Keratinocyte (primary cell): Measurements from ENCODE around the gene PCBD2.
"Not testable (repeated sequence)": the region's sequence is repeated elsewhere in the genome, so short reads cannot be mapped to it uniquely, and the experiment has no call there.

ENCODE experiments used
- EZH2 ChIP-seq: IDR thresholded peaks from one replicate; pipeline ENCODE4 v1.6.1; 2012; ENCODE audit warnings: inconsistent platforms, mild to moderate bottlenecking, low read length, moderate library complexity
- TF ChIP-seq, protein P1 (sequence below), 3 experiments: IDR thresholded peaks in 1 of 3; conservative IDR thresholded peaks in 1 of 3; optimal IDR thresholded peaks in 1 of 3; 2 replicates in 2 of 3; 3 replicates in 1 of 3; pipeline versions ENCODE3 to v1.5.1; 2011; ENCODE audit warnings: low read length in 3 of 3, mild to moderate bottlenecking in 3 of 3, moderate library complexity in 2 of 3, control low read depth in 1 of 3, inconsistent platforms in 1 of 3; ENCODE audit not compliant: insufficient read depth in 2 of 3; ENCODE audit errors: extremely low read depth in 1 of 3

DNA sequence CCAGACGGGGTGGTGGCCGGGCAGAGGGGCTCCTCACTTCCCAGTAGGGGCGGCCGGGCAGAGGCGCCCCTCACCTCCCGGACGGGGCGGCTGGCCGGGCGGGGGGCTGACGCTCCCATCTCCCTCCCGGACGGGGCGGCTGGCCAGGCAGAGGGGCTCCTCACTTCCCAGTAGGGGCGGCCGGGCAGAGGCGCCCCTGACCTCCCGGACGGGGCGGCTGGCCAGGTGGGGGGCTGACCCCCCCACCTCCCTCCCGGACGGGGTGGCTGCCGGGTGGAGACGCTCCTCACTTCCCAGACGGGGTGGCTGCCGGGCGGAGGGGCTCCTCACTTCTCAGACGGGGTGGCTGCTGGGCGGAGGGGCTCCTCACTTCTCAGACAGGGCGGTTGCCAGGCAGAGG, 23.2 kb upstream of the PCBD2 start:
- TF ChIP-seq, protein P1, sequence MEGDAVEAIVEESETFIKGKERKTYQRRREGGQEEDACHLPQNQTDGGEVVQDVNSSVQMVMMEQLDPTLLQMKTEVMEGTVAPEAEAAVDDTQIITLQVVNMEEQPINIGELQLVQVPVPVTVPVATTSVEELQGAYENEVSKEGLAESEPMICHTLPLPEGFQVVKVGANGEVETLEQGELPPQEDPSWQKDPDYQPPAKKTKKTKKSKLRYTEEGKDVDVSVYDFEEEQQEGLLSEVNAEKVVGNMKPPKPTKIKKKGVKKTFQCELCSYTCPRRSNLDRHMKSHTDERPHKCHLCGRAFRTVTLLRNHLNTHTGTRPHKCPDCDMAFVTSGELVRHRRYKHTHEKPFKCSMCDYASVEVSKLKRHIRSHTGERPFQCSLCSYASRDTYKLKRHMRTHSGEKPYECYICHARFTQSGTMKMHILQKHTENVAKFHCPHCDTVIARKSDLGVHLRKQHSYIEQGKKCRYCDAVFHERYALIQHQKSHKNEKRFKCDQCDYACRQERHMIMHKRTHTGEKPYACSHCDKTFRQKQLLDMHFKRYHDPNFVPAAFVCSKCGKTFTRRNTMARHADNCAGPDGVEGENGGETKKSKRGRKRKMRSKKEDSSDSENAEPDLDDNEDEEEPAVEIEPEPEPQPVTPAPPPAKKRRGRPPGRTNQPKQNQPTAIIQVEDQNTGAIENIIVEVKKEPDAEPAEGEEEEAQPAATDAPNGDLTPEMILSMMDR (optimal IDR thresholded peaks at IDR 0.05 in 1 of 3, IDR thresholded peaks at IDR 0.05 in 1 of 3, conservative IDR thresholded peaks at IDR 0.05 in 1 of 3; ENCODE audit: extremely low read depth in 1 of 3, insufficient read depth in 2 of 3, low read length in 3 of 3): not testable (repeated sequence)
- TF ChIP-seq EZH2: not testable (repeated sequence)
